Measurements from ENCODE around the gene EID1.

EID1 gene

DNA sequence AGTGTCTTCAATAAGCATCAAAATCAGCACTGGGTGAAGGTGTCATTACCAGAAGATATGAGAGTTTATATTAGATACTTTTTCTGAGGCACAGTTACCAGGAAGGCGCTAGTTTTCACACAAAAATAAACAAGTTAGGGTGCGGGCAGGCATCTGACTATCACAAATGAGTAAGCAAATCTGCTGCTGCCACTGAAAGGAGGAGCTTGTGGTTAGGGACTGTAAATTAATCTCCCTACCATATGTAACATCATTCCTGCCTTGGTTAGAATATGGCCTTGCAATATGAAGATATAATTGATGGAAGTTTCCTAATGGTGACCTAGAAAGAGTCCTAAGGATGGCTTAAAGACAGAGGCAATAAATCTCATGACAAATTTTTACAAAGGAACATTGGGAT lies 19.5 kb upstream of the EID1 start:
- Mint-ChIP-seq H3K4me3 (no peak overlapping the region), H3K4me1 (ENCODE audit: low read depth) (peaks cover 21% of the 10 kb centered on the region), H3K9me3 (no peaks in the 10 kb centered on the region), H3K36me3 (ENCODE audit: low read depth) (peaks cover 2% of the 10 kb centered on the region), H3K27ac (no peak overlapping the region), H3K27me3 (ENCODE audit: low read depth) (peaks cover 5% of the 10 kb centered on the region)
- DNase-seq (ENCODE audit: low spot score): no peak

DNA sequence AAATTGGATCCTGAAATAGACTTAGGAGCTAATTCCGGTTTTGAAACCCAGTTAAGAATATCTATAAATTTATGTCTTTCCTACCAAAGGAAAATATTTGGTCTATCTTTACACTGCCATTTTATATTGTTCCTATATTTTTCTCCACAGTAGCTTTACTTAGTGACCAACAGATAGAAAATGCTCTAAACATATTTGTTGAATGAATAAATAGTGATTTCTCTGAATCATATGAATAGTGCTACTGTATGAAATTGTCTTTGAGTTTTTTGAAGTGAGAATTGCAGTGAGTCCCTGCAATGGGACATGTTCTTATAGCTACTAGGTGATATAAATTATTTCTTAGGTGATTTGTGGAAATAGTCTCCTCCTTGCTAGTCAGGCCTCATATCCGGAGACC lies 18.5 kb upstream of the EID1 start:
- no peak overlapping the region for H3K27ac Mint-ChIP-seq
- no peaks in the 10 kb centered on the region for H3K9me3 Mint-ChIP-seq
- H3K4me1 Mint-ChIP-seq (ENCODE audit: low read depth): peaks cover 21% of the 10 kb centered on the region
- H3K36me3 Mint-ChIP-seq (ENCODE audit: low read depth): peaks cover 2% of the 10 kb centered on the region
- H3K27me3 Mint-ChIP-seq (ENCODE audit: low read depth): peaks cover 5% of the 10 kb centered on the region
- no peak overlapping the region for H3K4me3 Mint-ChIP-seq
- no peak for DNase-seq (ENCODE audit: low spot score)

DNA sequence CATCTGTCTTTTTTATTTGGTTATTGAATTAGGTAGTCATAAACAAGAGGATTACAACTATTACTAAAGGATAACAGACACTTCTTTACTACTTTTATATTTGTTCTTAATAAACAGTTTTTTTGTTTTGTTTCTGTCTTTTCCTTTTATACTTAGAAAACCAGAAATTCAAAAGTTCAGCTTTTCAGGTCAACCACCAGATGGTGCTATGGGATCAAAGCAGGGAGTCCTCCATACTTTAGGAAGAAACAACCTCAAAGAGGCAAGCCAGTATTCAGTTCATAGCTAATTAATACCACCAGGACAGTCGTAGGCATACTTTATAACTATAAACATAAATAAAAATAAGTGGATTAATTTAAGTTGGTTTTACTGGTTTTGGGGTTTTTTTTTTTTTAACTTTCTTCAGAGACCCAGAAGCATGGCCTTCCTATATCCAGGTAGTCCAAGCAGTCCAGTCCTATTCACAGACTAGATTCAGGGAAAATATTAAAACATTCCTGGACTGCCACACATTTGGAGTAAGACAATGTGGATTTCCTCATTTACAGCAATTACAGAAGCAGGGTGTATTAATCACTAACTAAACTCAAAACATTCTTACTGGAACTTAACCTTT lies 16.0 kb upstream of the EID1 start:
- H3K27me3 Mint-ChIP-seq (ENCODE audit: low read depth): no peaks in the 10 kb centered on the region
- no peaks in the 10 kb centered on the region for H3K9me3 Mint-ChIP-seq
- H3K27ac Mint-ChIP-seq: no peak overlapping the region
- H3K4me3 Mint-ChIP-seq: no peak overlapping the region
- peaks cover 21% of the 10 kb centered on the region for H3K4me1 Mint-ChIP-seq (ENCODE audit: low read depth)
- DNase-seq (ENCODE audit: low spot score): no peak
- no peaks in the 10 kb centered on the region for H3K36me3 Mint-ChIP-seq (ENCODE audit: low read depth)

DNA sequence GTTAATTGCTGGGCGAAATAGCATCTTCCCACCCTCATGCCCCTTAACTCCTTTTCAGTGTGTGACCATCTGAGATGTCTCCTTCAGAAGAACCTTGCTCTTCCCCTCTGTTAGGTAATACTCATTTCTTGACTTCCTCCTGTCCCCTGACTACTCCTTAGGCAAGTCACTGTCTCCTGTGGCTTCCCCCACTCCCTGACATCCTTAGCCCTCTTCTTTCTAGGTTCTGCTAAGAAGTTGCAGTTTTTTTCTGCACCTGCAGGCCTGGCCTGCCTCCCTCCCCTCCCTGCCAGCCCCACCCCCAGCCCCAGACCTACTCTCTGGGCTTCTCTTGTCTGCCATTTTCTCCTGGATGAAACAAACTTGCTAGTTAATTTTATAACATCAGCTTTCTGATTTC lies 15.2 kb upstream of the EID1 start:
- Mint-ChIP-seq H3K9me3 (no peaks in the 10 kb centered on the region), H3K4me3 (no peak overlapping the region), H3K27ac (peak overlapping the region; percentile 66), H3K4me1 (ENCODE audit: low read depth) (peaks cover 22% of the 10 kb centered on the region), H3K27me3 (ENCODE audit: low read depth) (no peaks in the 10 kb centered on the region), H3K36me3 (ENCODE audit: low read depth) (no peaks in the 10 kb centered on the region)
- no peak for DNase-seq (ENCODE audit: low spot score)

DNA sequence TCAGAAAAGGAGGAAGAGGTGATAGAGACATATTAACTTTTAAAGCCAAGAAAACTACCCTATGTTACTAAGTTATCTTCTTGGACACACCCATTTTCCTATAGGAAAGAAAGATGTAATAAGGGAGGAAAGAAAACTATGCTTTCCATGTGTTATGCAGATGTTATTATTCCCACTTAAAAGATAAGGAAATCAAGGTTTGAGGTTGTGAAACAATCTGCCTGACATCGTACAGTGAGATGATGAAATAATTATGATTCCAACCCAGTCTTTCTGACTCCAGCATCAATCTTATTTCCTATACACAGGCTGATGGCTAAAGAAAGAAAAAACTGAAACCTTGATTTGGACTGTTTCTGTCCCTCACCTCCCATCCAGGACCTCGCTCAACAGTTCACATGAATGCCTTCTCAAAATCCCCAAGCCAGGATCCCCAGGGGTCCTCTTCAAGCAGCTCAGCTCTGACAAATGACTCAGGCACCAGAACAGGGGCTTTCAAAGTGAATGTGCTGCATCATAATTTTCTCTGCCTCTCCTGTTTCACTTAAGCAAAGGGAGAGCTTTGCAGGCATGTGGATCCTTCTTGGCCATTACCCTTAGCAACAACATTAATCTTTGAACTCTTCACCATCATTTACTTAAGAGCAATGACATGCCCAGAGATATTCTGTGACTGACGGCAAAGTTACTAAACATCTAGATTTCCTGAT lies 12.4 kb upstream of the EID1 start:
- Mint-ChIP-seq H3K9me3 (no peaks in the 10 kb centered on the region), H3K4me1 (ENCODE audit: low read depth) (peaks cover 13% of the 10 kb centered on the region), H3K27ac (no peak overlapping the region), H3K4me3 (no peak overlapping the region), H3K27me3 (ENCODE audit: low read depth) (no peaks in the 10 kb centered on the region), H3K36me3 (ENCODE audit: low read depth) (no peaks in the 10 kb centered on the region)
- DNase-seq (ENCODE audit: low spot score): no peak

DNA sequence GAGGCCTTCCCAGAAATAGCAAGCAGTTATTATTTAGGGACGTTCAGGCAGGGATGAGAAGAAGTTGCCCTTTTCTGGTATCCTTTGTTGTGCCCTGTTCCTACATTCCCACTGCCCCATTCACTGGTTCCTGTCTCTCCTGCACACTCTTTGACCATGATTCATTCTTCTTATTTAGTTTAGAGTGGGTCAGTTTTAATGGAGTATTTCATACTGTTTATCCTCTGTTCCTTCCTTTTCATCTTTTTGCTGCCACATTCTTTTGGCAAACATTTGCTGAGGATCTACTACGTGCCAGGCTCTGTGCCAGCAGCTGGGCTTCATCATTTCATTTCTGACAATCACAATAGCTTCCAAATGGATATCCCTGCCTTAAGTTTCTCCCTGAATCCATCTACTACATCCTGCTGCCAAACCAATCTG lies 11.8 kb upstream of the EID1 start:
- Mint-ChIP-seq H3K9me3 (no peaks in the 10 kb centered on the region), H3K27ac (no peak overlapping the region), H3K27me3 (ENCODE audit: low read depth) (no peaks in the 10 kb centered on the region), H3K4me1 (ENCODE audit: low read depth) (peaks cover 13% of the 10 kb centered on the region), H3K4me3 (no peak overlapping the region), H3K36me3 (ENCODE audit: low read depth) (no peaks in the 10 kb centered on the region)
- no peak for DNase-seq (ENCODE audit: low spot score)

DNA sequence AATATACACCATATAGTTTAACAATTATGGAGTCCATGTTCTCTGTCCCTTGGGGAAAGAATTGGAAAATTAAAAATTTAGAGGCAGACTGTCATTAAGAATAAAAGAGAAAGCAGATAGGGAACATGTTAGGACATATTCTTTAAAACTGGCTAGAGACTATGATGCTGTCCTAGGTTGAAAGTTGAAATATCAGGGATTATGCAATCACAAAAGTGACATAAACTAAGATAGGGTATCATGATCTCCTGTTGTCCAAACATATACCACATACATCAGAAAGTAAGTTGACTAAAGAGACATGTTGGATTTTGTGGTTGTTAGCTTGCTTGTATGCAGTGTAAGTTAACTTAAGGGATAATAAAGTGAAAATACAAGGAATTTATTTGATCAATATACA lies 9.9 kb upstream of the EID1 start:
- H3K27me3 Mint-ChIP-seq (ENCODE audit: low read depth): peaks cover under 1% of the 10 kb centered on the region

DNA sequence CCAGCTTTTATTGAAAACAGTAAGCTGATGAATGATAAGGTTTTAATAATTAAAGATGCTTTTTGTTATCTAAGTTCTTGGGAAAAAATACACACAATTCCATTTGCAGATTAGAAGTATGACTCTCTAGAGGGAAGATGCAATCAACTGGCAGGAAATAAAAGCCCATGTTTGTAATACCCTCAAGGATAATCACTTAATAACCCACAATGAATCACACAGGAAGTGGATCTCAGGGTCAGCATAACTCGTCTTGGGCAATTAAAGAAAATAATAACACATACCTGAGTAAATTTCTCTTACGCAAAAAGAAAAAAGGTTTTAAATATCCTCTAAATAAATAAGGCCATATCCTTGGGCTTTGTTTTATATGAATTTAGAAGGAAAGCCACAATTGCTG lies 9.4 kb upstream of the EID1 start:
- H3K27ac Mint-ChIP-seq: no peak overlapping the region
- no peaks in the 10 kb centered on the region for H3K9me3 Mint-ChIP-seq
- DNase-seq (ENCODE audit: low spot score): no peak
- peaks cover 2% of the 10 kb centered on the region for H3K4me1 Mint-ChIP-seq (ENCODE audit: low read depth)
- no peak overlapping the region for H3K4me3 Mint-ChIP-seq
- H3K27me3 Mint-ChIP-seq (ENCODE audit: low read depth): peaks cover 1% of the 10 kb centered on the region
- no peaks in the 10 kb centered on the region for H3K36me3 Mint-ChIP-seq (ENCODE audit: low read depth)

More for the DNA sequence above, 9.9 kb upstream of the EID1 start:
- Mint-ChIP-seq H3K27ac (no peak overlapping the region), H3K4me3 (no peak overlapping the region), H3K9me3 (no peaks in the 10 kb centered on the region), H3K36me3 (ENCODE audit: low read depth) (no peaks in the 10 kb centered on the region), H3K4me1 (ENCODE audit: low read depth) (peaks cover 2% of the 10 kb centered on the region)
- no peak for DNase-seq (ENCODE audit: low spot score)

DNA sequence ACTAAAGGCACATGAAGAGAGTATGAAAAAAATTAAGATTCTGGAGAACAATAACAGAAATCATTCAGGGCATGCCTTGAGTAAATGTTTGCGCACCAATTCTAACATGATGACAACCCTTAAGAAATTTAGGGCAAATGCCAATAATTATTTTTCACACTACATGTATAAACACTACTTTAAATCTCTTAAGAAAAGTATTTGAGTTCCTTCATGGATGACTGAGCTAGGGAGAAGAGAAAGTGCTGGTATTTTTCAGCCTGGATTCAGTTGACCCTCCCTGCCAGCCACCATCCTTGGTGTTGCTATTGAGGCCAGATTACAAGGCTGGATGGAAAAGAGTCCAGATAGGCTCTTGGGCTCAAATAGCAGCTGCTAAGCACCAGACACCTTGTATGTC lies 8.0 kb upstream of the EID1 start:
- Mint-ChIP-seq H3K27ac (no peak overlapping the region), H3K27me3 (ENCODE audit: low read depth) (peaks cover 1% of the 10 kb centered on the region), H3K36me3 (ENCODE audit: low read depth) (no peaks in the 10 kb centered on the region), H3K4me1 (ENCODE audit: low read depth) (peaks cover 4% of the 10 kb centered on the region), H3K4me3 (no peak overlapping the region), H3K9me3 (no peaks in the 10 kb centered on the region)
- DNase-seq (ENCODE audit: low spot score): no peak

DNA sequence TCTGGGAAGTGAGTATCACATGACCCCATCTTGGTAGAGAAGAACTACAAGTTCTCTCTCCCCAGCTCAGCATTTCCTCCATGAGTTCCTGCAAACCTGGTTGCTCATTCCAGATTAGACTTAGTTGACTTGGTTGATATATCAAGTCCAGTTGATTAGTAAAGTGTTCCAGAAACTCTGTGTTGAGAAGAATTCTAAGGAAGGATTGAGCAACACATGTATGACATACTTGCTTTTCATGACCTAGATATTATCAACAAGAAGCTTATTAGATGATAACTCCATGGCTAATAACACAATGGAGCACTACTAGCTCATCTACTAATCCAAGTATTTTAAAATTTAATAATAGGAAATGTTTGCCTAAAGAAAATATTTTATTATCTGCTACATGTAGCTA lies 6.4 kb upstream of the EID1 start:
- H3K27ac Mint-ChIP-seq: no peak overlapping the region
- H3K4me3 Mint-ChIP-seq: no peak overlapping the region
- no peak for DNase-seq (ENCODE audit: low spot score)
- peaks cover 1% of the 10 kb centered on the region for H3K27me3 Mint-ChIP-seq (ENCODE audit: low read depth)
- peaks cover 13% of the 10 kb centered on the region for H3K4me1 Mint-ChIP-seq (ENCODE audit: low read depth)
- no peaks in the 10 kb centered on the region for H3K9me3 Mint-ChIP-seq
- no peaks in the 10 kb centered on the region for H3K36me3 Mint-ChIP-seq (ENCODE audit: low read depth)

DNA sequence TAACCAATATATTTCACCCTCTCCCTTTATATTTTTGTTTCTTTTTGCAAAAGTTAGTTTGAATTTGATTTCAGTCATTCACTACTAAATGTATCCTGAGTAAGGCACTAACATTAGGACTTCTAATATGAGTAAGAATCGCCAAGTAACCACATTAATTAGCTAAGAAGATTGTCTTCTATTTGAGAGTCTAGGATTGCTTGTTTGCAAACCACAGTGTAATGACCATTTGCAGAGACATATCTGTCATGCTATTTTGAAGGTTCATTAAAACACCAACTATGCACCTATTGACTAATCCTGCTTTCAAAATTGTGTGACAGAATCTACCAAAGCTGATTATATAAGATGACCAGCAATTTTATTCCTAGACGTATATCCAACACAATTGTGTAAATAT lies 5.3 kb upstream of the EID1 start:
- DNase-seq (ENCODE audit: low spot score): no peak
- Mint-ChIP-seq H3K27me3 (ENCODE audit: low read depth) (peaks cover 1% of the 10 kb centered on the region), H3K4me1 (ENCODE audit: low read depth) (peaks cover 21% of the 10 kb centered on the region), H3K4me3 (no peak overlapping the region), H3K27ac (no peak overlapping the region), H3K36me3 (ENCODE audit: low read depth) (no peaks in the 10 kb centered on the region), H3K9me3 (no peaks in the 10 kb centered on the region)

DNA sequence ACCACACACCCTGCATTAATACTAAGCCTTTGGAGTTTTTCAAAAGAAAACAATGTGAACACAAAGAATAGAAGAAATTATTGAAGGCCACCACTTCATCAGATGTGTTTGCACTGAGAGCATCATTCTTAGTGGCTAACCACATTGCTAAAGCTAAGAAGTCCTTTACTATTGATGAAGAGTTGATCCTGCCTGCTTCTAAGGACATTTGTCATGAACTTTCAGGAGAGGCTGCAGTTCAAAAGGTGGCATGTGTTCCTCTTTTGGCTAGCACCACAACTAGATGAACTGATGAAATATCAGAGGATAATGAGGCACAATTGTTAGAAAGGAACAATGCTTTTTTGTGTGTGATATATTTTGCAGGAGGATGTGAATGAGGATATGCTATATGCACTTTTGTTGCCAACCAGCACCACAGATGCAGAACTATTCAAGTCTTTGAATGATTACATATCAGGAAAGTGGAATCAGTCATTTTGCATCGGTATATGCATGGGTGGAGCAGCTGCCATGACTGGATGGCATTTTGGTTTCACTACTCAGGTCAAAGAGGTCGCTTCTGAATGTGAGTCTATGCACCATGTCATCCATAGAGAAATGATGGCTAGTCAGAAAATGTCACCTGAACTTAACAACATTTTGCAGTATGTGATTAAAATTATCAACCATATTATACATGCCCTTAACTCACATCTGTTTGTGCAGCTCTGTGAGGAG lies 2.5 kb upstream of the EID1 start:
- no peak overlapping the region for H3K27ac Mint-ChIP-seq
- no peak overlapping the region for H3K4me3 Mint-ChIP-seq
- H3K9me3 Mint-ChIP-seq: no peaks in the 10 kb centered on the region

DNA sequence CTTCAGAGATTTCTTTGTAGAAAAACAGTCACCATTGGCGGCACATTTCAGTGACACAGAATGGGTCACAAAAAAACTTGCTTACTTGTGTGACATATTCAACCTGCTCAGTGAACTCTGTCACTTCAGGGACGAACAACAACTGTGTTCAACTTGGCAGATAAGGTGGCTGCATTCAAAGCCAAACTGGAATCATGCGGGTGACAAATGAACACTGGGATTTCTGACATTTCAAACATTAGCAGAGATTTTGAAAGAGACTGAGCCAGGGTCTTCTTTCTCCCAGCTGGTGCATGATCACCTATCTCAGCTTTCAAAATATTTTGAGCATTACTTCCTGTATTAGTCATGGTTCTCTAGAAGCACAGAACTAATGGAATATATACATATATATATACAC lies 1.9 kb upstream of the EID1 start:
- no peak for DNase-seq (ENCODE audit: low spot score)
- no peaks in the 10 kb centered on the region for H3K9me3 Mint-ChIP-seq

More for the DNA sequence above, 2.5 kb upstream of the EID1 start:
- no peak for DNase-seq (ENCODE audit: low spot score)
- Mint-ChIP-seq H3K27me3 (ENCODE audit: low read depth) (peaks cover 1% of the 10 kb centered on the region), H3K4me1 (ENCODE audit: low read depth) (peaks cover 28% of the 10 kb centered on the region), H3K36me3 (ENCODE audit: low read depth) (peaks cover 23% of the 10 kb centered on the region)

DNA sequence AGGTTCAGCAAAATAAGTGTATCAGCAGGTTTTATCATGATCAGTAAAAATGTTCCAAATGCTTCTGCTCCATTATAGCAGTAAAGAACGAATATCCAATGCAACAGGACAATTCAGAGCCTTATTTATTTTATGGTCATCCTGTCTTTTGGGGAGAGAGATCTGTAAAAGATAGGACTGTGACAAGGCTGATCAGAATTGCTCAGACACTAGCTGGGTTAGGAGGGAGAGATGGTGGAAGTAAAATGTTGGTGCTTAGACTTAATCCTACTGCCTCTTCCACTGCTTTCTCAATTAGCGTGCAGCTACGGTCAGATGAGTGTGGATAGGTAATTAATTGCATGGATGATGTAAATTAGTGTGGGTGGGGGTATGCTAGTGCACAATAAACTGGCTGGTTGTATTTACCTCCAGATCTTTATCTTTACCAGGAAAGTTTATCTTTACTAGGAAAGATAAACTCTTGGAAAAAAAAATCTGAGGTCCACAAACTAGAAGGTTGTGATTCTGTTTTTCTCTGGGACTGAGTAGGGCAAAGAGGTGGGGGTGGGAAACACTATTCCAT lies 2.2 kb downstream of the EID1 start:
- Mint-ChIP-seq H3K4me3 (peak overlapping the region; percentile 100), H3K36me3 (ENCODE audit: low read depth) (peaks cover 24% of the 10 kb centered on the region), H3K9me3 (no peaks in the 10 kb centered on the region), H3K27me3 (ENCODE audit: low read depth) (no peaks in the 10 kb centered on the region), H3K4me1 (ENCODE audit: low read depth) (peaks cover 38% of the 10 kb centered on the region), H3K27ac (peak overlapping the region; percentile 43)
- DNase-seq (ENCODE audit: low spot score): no peak

More for the DNA sequence above, 1.9 kb upstream of the EID1 start:
- Mint-ChIP-seq H3K4me1 (ENCODE audit: low read depth) (peaks cover 33% of the 10 kb centered on the region), H3K27me3 (ENCODE audit: low read depth) (peaks cover 1% of the 10 kb centered on the region), H3K36me3 (ENCODE audit: low read depth) (peaks cover 24% of the 10 kb centered on the region), H3K27ac (no peak overlapping the region), H3K4me3 (no peak overlapping the region)

Measured in T-helper 2 cell treated with Interferon-gamma antibody and Interleukin-4, amounts not matched to agents 5 μg/mL and 100 μg/mL, for 36 hours (primary cell).